ENCODE results near the gene FADS1. TPM values are rescaled to one million over a fixed set of nuclear protein-coding genes. Genes with fewer than 3 reads are reported as not detected.
A peak's percentile ranks its signal among the peaks of the same experiment; 100 is the strongest.

The FADS1 gene
- total RNA-seq, 1 donor from 2014 or later = 64.7 TPM

- peak; percentile 82 for DNase-seq (ENCODE audit: extremely low read depth, low read depth, low spot score)
Observed at GRCh38 chr11:61797263-61797944, 19.4 kb downstream of the FADS1 start.

- no peak for DNase-seq (ENCODE audit: extremely low read depth, low read depth, low spot score)
Observed at GRCh38 chr11:61795876-61796526, 20.8 kb downstream of the FADS1 start.

GRCh38 chr11:61795459-61795858 lies 21.3 kb downstream of the FADS1 start:
- no peak for DNase-seq (ENCODE audit: extremely low read depth, low read depth, low spot score)

GRCh38 chr11:61794579-61794978 lies 22.2 kb downstream of the FADS1 start:
- no peak for DNase-seq (ENCODE audit: extremely low read depth, low read depth, low spot score)

GRCh38 chr11:61793829-61794204 lies 23.0 kb downstream of the FADS1 start:
- no peak for DNase-seq (ENCODE audit: extremely low read depth, low read depth, low spot score)

- no peak for DNase-seq (ENCODE audit: extremely low read depth, low read depth, low spot score)
Observed at GRCh38 chr11:61793083-61793828, 23.5 kb downstream of the FADS1 start.

GRCh38 chr11:61792310-61793082 lies 24.3 kb downstream of the FADS1 start, which contains the start of the genes FEN1 and TMEM258:
Gene FEN1, plus strand, starts transcription at chr11:61792911. Its CDS starts 2,451 bp downstream, at chr11:61795362.
Gene TMEM258, minus strand, starts transcription at chr11:61792599. Its CDS starts 41 bp downstream, at chr11:61792558.
- DNase-seq (ENCODE audit: extremely low read depth, low read depth, low spot score) = peak; percentile 78

- DNase-seq (ENCODE audit: extremely low read depth, low read depth, low spot score) = peak; percentile 76
Observed at GRCh38 chr11:61791737-61792309, 25.0 kb downstream of the FADS1 start.

GRCh38 chr11:61787928-61788491 lies 28.8 kb downstream of the FADS1 start:
- DNase-seq (ENCODE audit: extremely low read depth, low read depth, low spot score) = no peak

- no peak for DNase-seq (ENCODE audit: extremely low read depth, low read depth, low spot score)
Observed at GRCh38 chr11:61785837-61786402, 30.9 kb downstream of the FADS1 start.

GRCh38 chr11:61784506-61784805 lies 32.3 kb downstream of the FADS1 start:
- no peak for DNase-seq (ENCODE audit: extremely low read depth, low read depth, low spot score)

GRCh38 chr11:61783717-61784505 lies 32.9 kb downstream of the FADS1 start:
- DNase-seq (ENCODE audit: extremely low read depth, low read depth, low spot score) = no peak

- no peak for DNase-seq (ENCODE audit: extremely low read depth, low read depth, low spot score)
Observed at GRCh38 chr11:61782841-61783240, 34.0 kb downstream of the FADS1 start.

- DNase-seq (ENCODE audit: extremely low read depth, low read depth, low spot score) = no peak
Observed at GRCh38 chr11:61782299-61782698, 34.5 kb downstream of the FADS1 start.

- DNase-seq (ENCODE audit: extremely low read depth, low read depth, low spot score) = no peak
Observed at GRCh38 chr11:61781585-61781984, 35.2 kb downstream of the FADS1 start.

GRCh38 chr11:61780581-61781162 lies 36.1 kb downstream of the FADS1 start:
- no peak for DNase-seq (ENCODE audit: extremely low read depth, low read depth, low spot score)

- DNase-seq (ENCODE audit: extremely low read depth, low read depth, low spot score) = no peak
Observed at GRCh38 chr11:61779666-61780525, 36.9 kb downstream of the FADS1 start.
